H9 (cell line): ENCODE measurements around the gene KCNG3. TPM values are rescaled to one million over a fixed set of nuclear protein-coding genes. Genes with fewer than 3 reads are reported as not detected.

Experiments used
- DNase-seq: peaks from one replicate; pipeline ENCODE4 v3.0.0-alpha.2; 2017
- H2AFZ ChIP-seq: one replicate; pipeline ENCODE4 v1.6.1; 2013; ENCODE audit warnings: mild to moderate bottlenecking, low read length, control low read depth, moderate library complexity
- H2AK5ac ChIP-seq: 2 replicates; pipeline ENCODE4 v1.6.1; 2013; ENCODE audit warnings: low read length, control low read depth, mixed read lengths; ENCODE audit not compliant: insufficient read length
- H2BK120ac ChIP-seq: one replicate; pipeline ENCODE4 v1.6.1; 2013; ENCODE audit warnings: low read depth, mild to moderate bottlenecking, low read length, control low read depth, inconsistent platforms; ENCODE audit not compliant: poor library complexity, severe bottlenecking
- H2BK12ac ChIP-seq: 2 replicates; pipeline ENCODE4 v1.6.1; 2013; ENCODE audit warnings: low read length, control low read depth, mixed read lengths, low read depth; ENCODE audit not compliant: insufficient read length
- H2BK15ac ChIP-seq: 2 replicates; pipeline ENCODE4 v1.6.1; 2013; ENCODE audit warnings: low read depth, low read length, control low read depth
- H2BK20ac ChIP-seq: one replicate; pipeline ENCODE4 v1.6.1; 2013; ENCODE audit warnings: low read depth, mild to moderate bottlenecking, low read length, control low read depth, inconsistent platforms; ENCODE audit not compliant: poor library complexity, severe bottlenecking
- H2BK5ac ChIP-seq: 2 replicates; pipeline ENCODE4 v1.6.1; 2013; ENCODE audit warnings: low read length, control low read depth, mixed read lengths; ENCODE audit not compliant: insufficient read length
- H3K14ac ChIP-seq: 2 replicates; pipeline ENCODE4 v1.6.1; 2013; ENCODE audit warnings: low read length, control low read depth; ENCODE audit not compliant: insufficient read depth
- H3K18ac ChIP-seq: 2 replicates; pipeline ENCODE4 v1.6.1; 2013; ENCODE audit warnings: low read depth, mild to moderate bottlenecking, mixed read lengths, low read length, control low read depth; ENCODE audit not compliant: insufficient read length
- H3K23ac ChIP-seq: 2 replicates; pipeline ENCODE4 v1.6.1; 2013; ENCODE audit warnings: low read length, control low read depth, mixed read lengths, low read depth; ENCODE audit not compliant: insufficient read length
- H3K23me2 ChIP-seq: 2 replicates; pipeline ENCODE4 v1.6.1; 2013; ENCODE audit warnings: low read depth, mild to moderate bottlenecking, mixed read lengths, low read length, control low read depth; ENCODE audit not compliant: insufficient read length, poor library complexity, severe bottlenecking
- H3K27ac ChIP-seq: 2 replicates; pipeline ENCODE4 v1.5.1; 2013; ENCODE audit warnings: low read length, control low read depth, mixed read lengths, low read depth; ENCODE audit not compliant: insufficient read length
- H3K27me3 ChIP-seq: 2 replicates; pipeline ENCODE4 v1.6.1; 2013; ENCODE audit warnings: low read length, control low read depth, inconsistent platforms; ENCODE audit not compliant: insufficient read depth
- H3K4ac ChIP-seq: 2 replicates; pipeline ENCODE4 v1.6.1; 2013; ENCODE audit warnings: low read depth, mild to moderate bottlenecking, control low read depth, inconsistent platforms, low read length, moderate library complexity
- H3K4me1 ChIP-seq: 2 replicates; pipeline ENCODE4 v1.6.1; 2013; ENCODE audit warnings: low read length, control low read depth, inconsistent platforms; ENCODE audit not compliant: insufficient read depth
- H3K4me2 ChIP-seq: 2 replicates; pipeline ENCODE4 v1.6.1; 2013; ENCODE audit warnings: low read length, control low read depth, mixed read lengths; ENCODE audit not compliant: insufficient read length, insufficient read depth
- H3K56ac ChIP-seq: 2 replicates; pipeline ENCODE4 v1.6.1; 2013; ENCODE audit warnings: low read depth, mild to moderate bottlenecking, mixed read lengths, low read length, control low read depth; ENCODE audit not compliant: insufficient read length
- H3K79me1 ChIP-seq: 2 replicates; pipeline ENCODE4 v1.6.1; 2013; ENCODE audit warnings: low read depth, mild to moderate bottlenecking, moderate library complexity, low read length, control low read depth, inconsistent platforms; ENCODE audit not compliant: insufficient read depth, poor library complexity, severe bottlenecking
- H3K79me2 ChIP-seq: 2 replicates; pipeline ENCODE4 v1.6.1; 2013; ENCODE audit warnings: low read length, control low read depth, inconsistent platforms; ENCODE audit not compliant: insufficient read depth
- H3K9ac ChIP-seq: 2 replicates; pipeline ENCODE4 v1.6.1; 2013; ENCODE audit warnings: low read length, control low read depth, mixed read lengths; ENCODE audit not compliant: insufficient read length; ENCODE audit errors: extremely low read depth
- H3K9me3 ChIP-seq: one replicate; pipeline ENCODE4 v1.6.1; 2013; ENCODE audit warnings: low read depth, low read length, inconsistent platforms; ENCODE audit not compliant: control insufficient read depth
- H3T11ph ChIP-seq: one replicate; pipeline ENCODE4 v1.6.1; 2013; ENCODE audit warnings: mild to moderate bottlenecking, low read length, control low read depth, inconsistent platforms
- H4K20me1 ChIP-seq: one replicate; pipeline ENCODE4 v1.6.1; 2013; ENCODE audit not compliant: control insufficient read depth, insufficient read length, insufficient read depth
- H4K5ac ChIP-seq: 2 replicates; pipeline ENCODE4 v1.6.1; 2013; ENCODE audit warnings: low read depth, mild to moderate bottlenecking, mixed read lengths, low read length, control low read depth; ENCODE audit not compliant: insufficient read length
- H4K8ac ChIP-seq: replicated peaks from 2 replicates; pipeline ENCODE4 v1.6.1; 2013; ENCODE audit warnings: low read length, control low read depth, mixed read lengths, low read depth; ENCODE audit not compliant: insufficient read length
- H4K91ac ChIP-seq: 2 replicates; pipeline ENCODE4 v1.6.1; 2013; ENCODE audit warnings: low read depth, mild to moderate bottlenecking, moderate library complexity, mixed read lengths, low read length, control low read depth; ENCODE audit not compliant: insufficient read length
- H3K27ac Mint-ChIP-seq, 3 experiments: 2 replicates in 2 of 3; 3 replicates in 1 of 3; pipeline ENCODE4 v1.8.0; 2020 to 2021; ENCODE audit warnings: mixed read lengths in 3 of 3, mild to moderate bottlenecking in 1 of 3, moderate library complexity in 1 of 3
- H3K27me3 Mint-ChIP-seq: 2 replicates; pipeline ENCODE4 v1.8.0; 2021; ENCODE audit warnings: low read depth, mild to moderate bottlenecking, moderate library complexity, mixed read lengths
- H3K36me3 Mint-ChIP-seq, 3 experiments: 2 replicates in 2 of 3; 3 replicates in 1 of 3; pipeline ENCODE4 v1.8.0; 2020 to 2021; ENCODE audit warnings: low read depth in 3 of 3, mixed read lengths in 3 of 3; ENCODE audit not compliant: insufficient read depth in 1 of 3
- H3K4me1 Mint-ChIP-seq, 2 experiments: 2 replicates each; pipeline ENCODE4 v1.8.0; 2020; ENCODE audit warnings: mixed read lengths in 2 of 2
- H3K4me3 Mint-ChIP-seq, 2 experiments: 2 replicates in 1 of 2; 3 replicates in 1 of 2; pipeline ENCODE4 v1.8.0; 2020 to 2021; ENCODE audit warnings: mild to moderate bottlenecking in 2 of 2, mixed read lengths in 2 of 2, moderate library complexity in 1 of 2
- H3K9me3 Mint-ChIP-seq, 2 experiments: 2 replicates in 1 of 2; 3 replicates in 1 of 2; pipeline ENCODE4 v1.8.0; 2020; ENCODE audit warnings: mild to moderate bottlenecking in 2 of 2, mixed read lengths in 2 of 2, moderate library complexity in 1 of 2
- CTCF ChIP-seq: fragments of 200-600 bp; sonication (generic); conservative IDR thresholded peaks from 3 replicates; pipeline ENCODE4 v1.8.0; 2021; ENCODE audit warnings: antibody characterized with exemption, mild to moderate bottlenecking
- WGBS: extraction: QIAGEN DNeasy Blood & Tissue Kit; methylation state at CpG from one replicate; pipeline ENCODE4 v1.1.7; 2013; ENCODE audit warnings: missing lambda C conversion rate, low lambda C conversion rate, mixed read lengths; ENCODE audit not compliant: insufficient read length; ENCODE audit errors: extremely low coverage; 5-methylcytosine and 5-hydroxymethylcytosine counted together
- total RNA-seq: library from RNA; stranded (reverse); gene quantifications from 2 replicates; pipeline ENCODE4 v1.2.1, GENCODE V29; 2021

Gene KCNG3
- total RNA-seq, 1 experiment from 2014 or later = 16.5 TPM

GRCh38 chr2:42504364-42505230 lies 10.8 kb upstream of the KCNG3 start:
- Histone ChIP-seq H3K27me3 (no peaks in the 10 kb centered on the region), H3K9ac (no peak overlapping the region), H3K79me2 (no peaks in the 10 kb centered on the region), H3K4ac (no peak overlapping the region), H3K56ac (no peak overlapping the region), H2BK120ac (no peak overlapping the region), H4K20me1 (no peaks in the 10 kb centered on the region), H3K4me1 (no peaks in the 10 kb centered on the region), H4K91ac (no peak overlapping the region), H2AK5ac (no peak overlapping the region), H2BK5ac (no peak overlapping the region), H3K79me1 (no peaks in the 10 kb centered on the region), H3K14ac (no peak overlapping the region), H3K4me2 (no peak overlapping the region), H3K23me2 (no peaks in the 10 kb centered on the region), H3K18ac (no peak overlapping the region), H4K5ac (no peak overlapping the region), H3K27ac (no peak overlapping the region), H4K8ac (no peak overlapping the region), H3K9me3 (no peaks in the 10 kb centered on the region), H3K23ac (no peak overlapping the region), H2BK20ac (no peak overlapping the region), H2BK15ac (no peak overlapping the region), H2AFZ (no peak overlapping the region), H3T11ph (no peak overlapping the region), H2BK12ac (no peak overlapping the region)
- Mint-ChIP-seq H3K36me3 (peaks cover 0 to 8% (median 3%) of the 10 kb centered on the region in 3 experiments; a peak in 3 of 7 replicates), H3K4me3 (no peak overlapping the region), H3K27me3 (no peaks in the 10 kb centered on the region), H3K9me3 (peaks cover 2 to 4% of the 10 kb centered on the region in 2 experiments; a peak in 3 of 5 replicates), H3K4me1 (peaks cover 12 to 17% of the 10 kb centered on the region in 2 experiments), H3K27ac (peak overlapping the region in 1 of 3 experiments; percentile 92; a peak in 1 of 7 replicates)
- no peak for TF ChIP-seq CTCF
- no peak for DNase-seq
- no CpG with 5 or more reads among the region's 10 CpGs for WGBS
